HepG2 (cell line): Measurements from ENCODE around the gene TRNP1. TPM values are rescaled to one million over a fixed set of nuclear protein-coding genes. Genes with fewer than 3 reads are reported as not detected.
A peak's percentile ranks its signal among the peaks of the same experiment; 100 is the strongest.

Experiments
- AHR ChIP-seq: IDR thresholded peaks from 2 replicates; pipeline ENCODE4 v1.6.1; 2018; ENCODE audit warnings: missing genetic modification reagents, missing compliant biosample characterization
- EED ChIP-seq: sonication (generic); formaldehyde crosslinking; IDR thresholded peaks from 2 replicates; pipeline ENCODE4 v1.5.0; 2020; ENCODE audit warnings: mild to moderate bottlenecking, missing genetic modification reagents
- GABPB1 ChIP-seq: IDR thresholded peaks from 2 replicates; pipeline ENCODE4 v1.6.1; 2016; ENCODE audit warnings: mild to moderate bottlenecking, missing genetic modification reagents, moderate library complexity, missing compliant biosample characterization
- KLF6 ChIP-seq: IDR thresholded peaks from 2 replicates; pipeline ENCODE4 v1.8.0; 2016; ENCODE audit warnings: missing biosample characterization, missing genetic modification reagents
- KMT2B ChIP-seq: IDR thresholded peaks from 2 replicates; pipeline ENCODE4 v1.6.1; 2016; ENCODE audit warnings: missing genetic modification reagents, missing compliant biosample characterization
- PHF21A ChIP-seq: sonication (generic); formaldehyde crosslinking; IDR thresholded peaks from 2 replicates; pipeline ENCODE4 v1.5.0; 2020; ENCODE audit warnings: mild to moderate bottlenecking, missing genetic modification reagents
- RCOR2 ChIP-seq: IDR thresholded peaks from 2 replicates; pipeline ENCODE4 v1.6.1; 2016; ENCODE audit warnings: missing biosample characterization, missing genetic modification reagents
- ZEB1 ChIP-seq: IDR thresholded peaks from 2 replicates; pipeline ENCODE4 v1.6.1; 2012; ENCODE audit warnings: mild to moderate bottlenecking, low read depth, inconsistent platforms; ENCODE audit not compliant: insufficient replicate concordance
- ZNF788 ChIP-seq: sonication (generic); formaldehyde crosslinking; IDR thresholded peaks from 2 replicates; pipeline ENCODE4 v1.5.0; 2020; ENCODE audit warnings: mild to moderate bottlenecking, missing genetic modification reagents, borderline replicate concordance
- ZSCAN31 ChIP-seq: sonication (generic); formaldehyde crosslinking; IDR thresholded peaks from 2 replicates; pipeline ENCODE4 v1.5.0; 2020; ENCODE audit warnings: low read depth, mild to moderate bottlenecking, missing genetic modification reagents
- polyA plus RNA-seq, 8 experiments: library from polyadenylated mRNA; depleted of rRNA in 3 of 8; stranded (reverse) in 7 of 8; unstranded in 1 of 8; fragments of >200 nt; fragmentation: Illumina TruSeq in 4 of 8; extraction: Trizol in 4 of 8; gene quantifications; 2 replicates each; pipeline versions ENCODE4 v1.2.1 to v1.2.3, GENCODE V29; 2011 to 2016; ENCODE audit warnings: low read depth in 4 of 8, missing spikeins in 1 of 8, mixed read lengths in 1 of 8; ENCODE audit not compliant: insufficient read depth in 1 of 8
- total RNA-seq, 5 experiments: library from RNA; depleted of rRNA; stranded (reverse); fragments of >200 nt; fragmentation: Illumina TruSeq; extraction: Trizol; gene quantifications; 2 replicates each; pipeline ENCODE4 v1.2.3, GENCODE V29; 2016; ENCODE audit warnings: low read depth in 1 of 5
- TF ChIP-seq, protein P1 (sequence below): sonication (generic); formaldehyde crosslinking; IDR thresholded peaks from 2 replicates; pipeline ENCODE4 v1.5.0; 2020; ENCODE audit warnings: mild to moderate bottlenecking, missing genetic modification reagents, moderate library complexity
- TF ChIP-seq, protein P2 (sequence below): sonication (generic); formaldehyde crosslinking; IDR thresholded peaks from 2 replicates; pipeline ENCODE4 v1.8.1; 2023; ENCODE audit warnings: mild to moderate bottlenecking, inconsistent platforms, moderate library complexity, missing genetic modification reagents, borderline replicate concordance
- TF ChIP-seq, protein P3 (sequence below): sonication (generic); formaldehyde crosslinking; IDR thresholded peaks from 2 replicates; pipeline ENCODE4 v1.4.0; 2020; ENCODE audit warnings: low read depth, mild to moderate bottlenecking, missing genetic modification reagents
- TF ChIP-seq, protein P4 (sequence below): sonication (generic); formaldehyde crosslinking; conservative IDR thresholded peaks from 2 replicates; pipeline ENCODE4 v1.8.0; 2022; ENCODE audit warnings: mild to moderate bottlenecking, moderate library complexity, missing genetic modification reagents
- TF ChIP-seq, protein P5 (sequence below): sonication (generic); formaldehyde crosslinking; IDR thresholded peaks from 2 replicates; pipeline ENCODE4 v1.8.0; 2022; ENCODE audit warnings: mild to moderate bottlenecking, missing genetic modification reagents; ENCODE audit not compliant: insufficient replicate concordance
- TF ChIP-seq, protein P6 (sequence below): IDR thresholded peaks from 2 replicates; pipeline ENCODE4 v1.4.0; 2020; ENCODE audit warnings: mild to moderate bottlenecking, missing genetic modification reagents

TRNP1 gene
- total and polyA plus RNA-seq, 2 of the 13 experiments (the other 11 are each of a cell fraction or from before 2014, with no cell fraction given), result 42.0 to 158 TPM

DNA sequence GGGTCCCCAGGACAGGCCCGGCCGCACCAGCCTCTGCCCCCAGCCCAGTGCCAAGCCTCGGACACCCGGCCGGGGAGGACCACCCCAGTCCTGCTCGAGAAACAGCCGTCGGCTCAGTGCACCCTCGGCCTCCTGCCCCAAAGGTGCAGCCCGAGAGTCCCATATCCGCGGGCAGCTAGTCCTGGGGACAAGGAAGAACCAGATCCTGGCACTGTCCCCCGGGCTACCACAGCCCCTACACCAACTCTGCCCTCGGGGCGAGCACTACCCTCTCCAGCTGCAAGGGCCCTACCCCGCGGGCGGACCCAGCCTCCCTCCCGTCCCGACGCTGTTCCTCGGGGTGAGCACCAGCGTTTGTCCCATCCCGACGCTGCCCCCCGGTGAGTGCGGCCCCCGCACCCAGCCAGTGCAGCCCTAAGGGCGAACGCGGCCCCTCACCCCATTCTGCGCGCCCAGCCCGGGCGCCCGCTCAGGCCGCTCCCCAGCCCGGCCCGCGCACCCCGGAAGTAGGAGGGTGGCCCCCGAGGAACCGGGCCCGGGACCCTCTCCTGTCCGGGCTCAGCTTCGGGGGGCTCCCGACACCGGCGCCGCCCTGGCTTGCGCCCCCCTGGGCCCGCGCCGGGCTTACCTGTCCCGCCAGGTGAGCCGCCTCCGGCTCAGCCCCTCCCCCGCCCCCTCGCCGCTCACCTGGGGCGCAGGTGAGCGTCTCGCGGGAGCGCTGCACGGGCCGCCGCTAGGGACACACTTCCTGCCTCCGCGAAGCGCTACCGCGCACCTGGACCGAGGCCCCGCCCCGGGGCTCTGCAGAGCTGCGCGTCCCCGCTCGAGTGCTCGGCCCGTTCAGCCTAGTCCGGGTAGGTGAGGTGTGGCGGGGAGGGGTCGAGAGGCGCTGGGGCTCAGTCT, 33.5 kb upstream of the TRNP1 start, which contains the start of gene KDF1 (continued):
- TF ChIP-seq, protein P1, sequence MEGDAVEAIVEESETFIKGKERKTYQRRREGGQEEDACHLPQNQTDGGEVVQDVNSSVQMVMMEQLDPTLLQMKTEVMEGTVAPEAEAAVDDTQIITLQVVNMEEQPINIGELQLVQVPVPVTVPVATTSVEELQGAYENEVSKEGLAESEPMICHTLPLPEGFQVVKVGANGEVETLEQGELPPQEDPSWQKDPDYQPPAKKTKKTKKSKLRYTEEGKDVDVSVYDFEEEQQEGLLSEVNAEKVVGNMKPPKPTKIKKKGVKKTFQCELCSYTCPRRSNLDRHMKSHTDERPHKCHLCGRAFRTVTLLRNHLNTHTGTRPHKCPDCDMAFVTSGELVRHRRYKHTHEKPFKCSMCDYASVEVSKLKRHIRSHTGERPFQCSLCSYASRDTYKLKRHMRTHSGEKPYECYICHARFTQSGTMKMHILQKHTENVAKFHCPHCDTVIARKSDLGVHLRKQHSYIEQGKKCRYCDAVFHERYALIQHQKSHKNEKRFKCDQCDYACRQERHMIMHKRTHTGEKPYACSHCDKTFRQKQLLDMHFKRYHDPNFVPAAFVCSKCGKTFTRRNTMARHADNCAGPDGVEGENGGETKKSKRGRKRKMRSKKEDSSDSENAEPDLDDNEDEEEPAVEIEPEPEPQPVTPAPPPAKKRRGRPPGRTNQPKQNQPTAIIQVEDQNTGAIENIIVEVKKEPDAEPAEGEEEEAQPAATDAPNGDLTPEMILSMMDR, result peak; percentile 48; the same call in 1 of the 2 replicates
- TF ChIP-seq, protein P2, sequence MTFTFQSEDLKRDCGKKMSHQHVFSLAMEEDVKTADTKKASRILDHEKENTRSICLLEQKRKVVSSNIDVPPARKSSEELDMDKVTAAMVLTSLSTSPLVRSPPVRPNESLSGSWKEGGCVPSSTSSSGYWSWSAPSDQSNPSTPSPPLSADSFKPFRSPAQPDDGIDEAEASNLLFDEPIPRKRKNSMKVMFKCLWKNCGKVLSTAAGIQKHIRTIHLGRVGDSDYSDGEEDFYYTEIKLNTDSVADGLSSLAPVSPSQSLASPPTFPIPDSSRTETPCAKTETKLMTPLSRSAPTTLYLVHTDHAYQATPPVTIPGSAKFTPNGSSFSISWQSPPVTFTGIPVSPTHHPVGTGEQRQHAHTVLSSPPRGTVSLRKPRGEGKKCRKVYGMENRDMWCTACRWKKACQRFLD, result 0 out of 2 replicates have a peak, but pooled peaks have one; percentile 32
- TF ChIP-seq, protein P3, sequence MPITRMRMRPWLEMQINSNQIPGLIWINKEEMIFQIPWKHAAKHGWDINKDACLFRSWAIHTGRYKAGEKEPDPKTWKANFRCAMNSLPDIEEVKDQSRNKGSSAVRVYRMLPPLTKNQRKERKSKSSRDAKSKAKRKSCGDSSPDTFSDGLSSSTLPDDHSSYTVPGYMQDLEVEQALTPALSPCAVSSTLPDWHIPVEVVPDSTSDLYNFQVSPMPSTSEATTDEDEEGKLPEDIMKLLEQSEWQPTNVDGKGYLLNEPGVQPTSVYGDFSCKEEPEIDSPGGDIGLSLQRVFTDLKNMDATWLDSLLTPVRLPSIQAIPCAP, result no peak
- TF ChIP-seq KMT2B (CRISPR knock-in tag) (peak; percentile 51; the same call in 1 of the 2 replicates), EED (CRISPR knock-in tag) (peak; percentile 64), PHF21A (CRISPR knock-in tag) (peak; percentile 31; the same call in 1 of the 2 replicates), AHR (CRISPR knock-in tag) (peak; percentile 21; the same call in 1 of the 2 replicates), KLF6 (CRISPR knock-in tag) (no peak), RCOR2 (peak; percentile 20; the same call in 1 of the 2 replicates), ZNF788 (CRISPR knock-in tag) (peak; percentile 45; the same call in 1 of the 2 replicates), GABPB1 (CRISPR knock-in tag) (peak; percentile 79), ZSCAN31 (CRISPR knock-in tag) (peak; percentile 57; the same call in 1 of the 2 replicates), ZEB1 (peak; percentile 100)
- TF ChIP-seq, protein P4, sequence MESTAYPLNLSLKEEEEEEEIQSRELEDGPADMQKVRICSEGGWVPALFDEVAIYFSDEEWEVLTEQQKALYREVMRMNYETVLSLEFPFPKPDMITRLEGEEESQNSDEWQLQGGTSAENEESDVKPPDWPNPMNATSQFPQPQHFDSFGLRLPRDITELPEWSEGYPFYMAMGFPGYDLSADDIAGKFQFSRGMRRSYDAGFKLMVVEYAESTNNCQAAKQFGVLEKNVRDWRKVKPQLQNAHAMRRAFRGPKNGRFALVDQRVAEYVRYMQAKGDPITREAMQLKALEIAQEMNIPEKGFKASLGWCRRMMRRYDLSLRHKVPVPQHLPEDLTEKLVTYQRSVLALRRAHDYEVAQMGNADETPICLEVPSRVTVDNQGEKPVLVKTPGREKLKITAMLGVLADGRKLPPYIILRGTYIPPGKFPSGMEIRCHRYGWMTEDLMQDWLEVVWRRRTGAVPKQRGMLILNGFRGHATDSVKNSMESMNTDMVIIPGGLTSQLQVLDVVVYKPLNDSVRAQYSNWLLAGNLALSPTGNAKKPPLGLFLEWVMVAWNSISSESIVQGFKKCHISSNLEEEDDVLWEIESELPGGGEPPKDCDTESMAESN, result 0 out of 2 replicates have a peak, but pooled peaks have one; percentile 67
- TF ChIP-seq, protein P5, sequence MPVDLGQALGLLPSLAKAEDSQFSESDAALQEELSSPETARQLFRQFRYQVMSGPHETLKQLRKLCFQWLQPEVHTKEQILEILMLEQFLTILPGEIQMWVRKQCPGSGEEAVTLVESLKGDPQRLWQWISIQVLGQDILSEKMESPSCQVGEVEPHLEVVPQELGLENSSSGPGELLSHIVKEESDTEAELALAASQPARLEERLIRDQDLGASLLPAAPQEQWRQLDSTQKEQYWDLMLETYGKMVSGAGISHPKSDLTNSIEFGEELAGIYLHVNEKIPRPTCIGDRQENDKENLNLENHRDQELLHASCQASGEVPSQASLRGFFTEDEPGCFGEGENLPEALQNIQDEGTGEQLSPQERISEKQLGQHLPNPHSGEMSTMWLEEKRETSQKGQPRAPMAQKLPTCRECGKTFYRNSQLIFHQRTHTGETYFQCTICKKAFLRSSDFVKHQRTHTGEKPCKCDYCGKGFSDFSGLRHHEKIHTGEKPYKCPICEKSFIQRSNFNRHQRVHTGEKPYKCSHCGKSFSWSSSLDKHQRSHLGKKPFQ (CRISPR knock-in tag), result peak; percentile 71
- TF ChIP-seq, protein P6, sequence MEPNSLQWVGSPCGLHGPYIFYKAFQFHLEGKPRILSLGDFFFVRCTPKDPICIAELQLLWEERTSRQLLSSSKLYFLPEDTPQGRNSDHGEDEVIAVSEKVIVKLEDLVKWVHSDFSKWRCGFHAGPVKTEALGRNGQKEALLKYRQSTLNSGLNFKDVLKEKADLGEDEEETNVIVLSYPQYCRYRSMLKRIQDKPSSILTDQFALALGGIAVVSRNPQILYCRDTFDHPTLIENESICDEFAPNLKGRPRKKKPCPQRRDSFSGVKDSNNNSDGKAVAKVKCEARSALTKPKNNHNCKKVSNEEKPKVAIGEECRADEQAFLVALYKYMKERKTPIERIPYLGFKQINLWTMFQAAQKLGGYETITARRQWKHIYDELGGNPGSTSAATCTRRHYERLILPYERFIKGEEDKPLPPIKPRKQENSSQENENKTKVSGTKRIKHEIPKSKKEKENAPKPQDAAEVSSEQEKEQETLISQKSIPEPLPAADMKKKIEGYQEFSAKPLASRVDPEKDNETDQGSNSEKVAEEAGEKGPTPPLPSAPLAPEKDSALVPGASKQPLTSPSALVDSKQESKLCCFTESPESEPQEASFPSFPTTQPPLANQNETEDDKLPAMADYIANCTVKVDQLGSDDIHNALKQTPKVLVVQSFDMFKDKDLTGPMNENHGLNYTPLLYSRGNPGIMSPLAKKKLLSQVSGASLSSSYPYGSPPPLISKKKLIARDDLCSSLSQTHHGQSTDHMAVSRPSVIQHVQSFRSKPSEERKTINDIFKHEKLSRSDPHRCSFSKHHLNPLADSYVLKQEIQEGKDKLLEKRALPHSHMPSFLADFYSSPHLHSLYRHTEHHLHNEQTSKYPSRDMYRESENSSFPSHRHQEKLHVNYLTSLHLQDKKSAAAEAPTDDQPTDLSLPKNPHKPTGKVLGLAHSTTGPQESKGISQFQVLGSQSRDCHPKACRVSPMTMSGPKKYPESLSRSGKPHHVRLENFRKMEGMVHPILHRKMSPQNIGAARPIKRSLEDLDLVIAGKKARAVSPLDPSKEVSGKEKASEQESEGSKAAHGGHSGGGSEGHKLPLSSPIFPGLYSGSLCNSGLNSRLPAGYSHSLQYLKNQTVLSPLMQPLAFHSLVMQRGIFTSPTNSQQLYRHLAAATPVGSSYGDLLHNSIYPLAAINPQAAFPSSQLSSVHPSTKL (CRISPR knock-in tag), result peak; percentile 46
